Karpas-422 (cell line): ENCODE measurements around the gene GPR84. TPM values are rescaled to one million over a fixed set of nuclear protein-coding genes. Genes with fewer than 3 reads are reported as not detected.

ENCODE experiments used
- DNase-seq: peaks from one replicate; pipeline ENCODE4 v3.0.0-alpha.2; 2015
- H2AFZ ChIP-seq: fragments of 200-600 bp; sonication (generic); 2 replicates; pipeline ENCODE4 v1.6.1; 2014; ENCODE audit warnings: antibody characterized with exemption, low read length, mixed read lengths
- H3K27ac ChIP-seq: fragments of 200-600 bp; sonication (generic); 2 replicates; pipeline ENCODE4 v1.5.1; 2014; ENCODE audit warnings: mild to moderate bottlenecking, low read length, moderate library complexity
- H3K27me3 ChIP-seq: fragments of 200-600 bp; sonication (generic); 2 replicates; pipeline ENCODE4 v1.6.1; 2014; ENCODE audit warnings: low read length, mixed read lengths
- H3K36me3 ChIP-seq: fragments of 200-600 bp; sonication (generic); 2 replicates; pipeline ENCODE4 v1.6.1; 2014; ENCODE audit warnings: low read length, mixed read lengths; ENCODE audit not compliant: insufficient read depth
- H3K4me1 ChIP-seq: fragments of 200-600 bp; sonication (generic); 2 replicates; pipeline ENCODE4 v1.6.1; 2014; ENCODE audit warnings: mild to moderate bottlenecking, low read length, mixed read lengths
- H3K4me2 ChIP-seq: fragments of 200-600 bp; sonication (generic); 2 replicates; pipeline ENCODE4 v1.6.1; 2014; ENCODE audit warnings: low read length, low read depth, mild to moderate bottlenecking; ENCODE audit not compliant: poor library complexity, severe bottlenecking
- H3K4me3 ChIP-seq: fragments of 200-600 bp; sonication (generic); 2 replicates; pipeline ENCODE4 v1.5.1; 2014; ENCODE audit warnings: mild to moderate bottlenecking, antibody characterized with exemption, low read length, mixed read lengths
- H3K79me2 ChIP-seq: fragments of 200-600 bp; sonication (generic); 2 replicates; pipeline ENCODE4 v1.6.1; 2014; ENCODE audit warnings: mild to moderate bottlenecking, low read length, mixed read lengths
- H3K9ac ChIP-seq: fragments of 200-600 bp; sonication (generic); 2 replicates; pipeline ENCODE4 v1.6.0; 2014; ENCODE audit warnings: low read length
- H3K9me2 ChIP-seq: fragments of 200-600 bp; sonication (generic), shearing (Covaris generic); replicated peaks from 2 replicates; pipeline ENCODE4 v1.6.0; 2014; ENCODE audit warnings: mild to moderate bottlenecking, low read length, moderate library complexity; ENCODE audit not compliant: insufficient read depth
- H3K9me3 ChIP-seq: fragments of 300-700, 200-600 bp; sonication (generic); 2 replicates; pipeline ENCODE4 v1.6.1; 2014; ENCODE audit warnings: low read length, mixed read lengths
- H4K20me1 ChIP-seq: fragments of 200-600 bp; sonication (generic); 2 replicates; pipeline ENCODE4 v1.6.1; 2014; ENCODE audit warnings: mild to moderate bottlenecking, antibody characterized with exemption, low read length, low read depth; ENCODE audit not compliant: insufficient read depth
- total RNA-seq: library from RNA; depleted of rRNA; stranded (reverse); fragments of >200 nt; shearing (Covaris generic); gene quantifications from 2 replicates; pipeline ENCODE4 v1.2.3, GENCODE V29; 2014; ENCODE audit warnings: low replicate concordance

The GPR84 gene
- total RNA-seq, 1 experiment from 2014 or later, result not detected

- no peak overlapping the region for H3K27ac ChIP-seq
- peaks cover 6% of the 10 kb centered on the region for H3K4me1 ChIP-seq
- peaks cover 5% of the 10 kb centered on the region; the same call in 1 of the 2 replicates for H3K36me3 ChIP-seq
- H3K9ac ChIP-seq, result no peak overlapping the region
- H3K4me3 ChIP-seq, result no peak overlapping the region
- H3K4me2 ChIP-seq, result no peak overlapping the region
- H2AFZ ChIP-seq, result no peak overlapping the region
- no peak for DNase-seq
- H3K79me2 ChIP-seq, result peaks cover 15% of the 10 kb centered on the region
- no peaks in the 10 kb centered on the region for H3K9me2 ChIP-seq
- H3K27me3 ChIP-seq, result no peaks in the 10 kb centered on the region
- H4K20me1 ChIP-seq, result no peaks in the 10 kb centered on the region
- H3K9me3 ChIP-seq, result no peaks in the 10 kb centered on the region
These were observed 26.2 kb downstream of the GPR84 start for GRCh38 chr12:54337854-54338650.

- peaks cover 4% of the 10 kb centered on the region for H3K4me1 ChIP-seq
- H3K4me3 ChIP-seq, result no peak overlapping the region
- no peak for DNase-seq
- H3K79me2 ChIP-seq, result peaks cover 15% of the 10 kb centered on the region
- H3K9me3 ChIP-seq, result no peaks in the 10 kb centered on the region
- no peaks in the 10 kb centered on the region for H4K20me1 ChIP-seq
- no peak overlapping the region for H2AFZ ChIP-seq
- H3K27ac ChIP-seq, result no peak overlapping the region
- no peak overlapping the region for H3K4me2 ChIP-seq
- no peak overlapping the region for H3K9ac ChIP-seq
- no peaks in the 10 kb centered on the region for H3K27me3 ChIP-seq
- H3K36me3 ChIP-seq, result peaks cover 2% of the 10 kb centered on the region; the same call in 1 of the 2 replicates
- H3K9me2 ChIP-seq, result no peaks in the 10 kb centered on the region
These were observed 26.9 kb downstream of the GPR84 start for GRCh38 chr12:54337280-54337842.

- H3K4me1 ChIP-seq, result peaks cover 4% of the 10 kb centered on the region
- H3K9ac ChIP-seq, result no peak overlapping the region
- no peak overlapping the region for H3K4me3 ChIP-seq
- H2AFZ ChIP-seq, result no peak overlapping the region
- no peaks in the 10 kb centered on the region for H3K36me3 ChIP-seq
- no peaks in the 10 kb centered on the region for H3K9me3 ChIP-seq
- H4K20me1 ChIP-seq, result no peaks in the 10 kb centered on the region
- H3K9me2 ChIP-seq, result no peaks in the 10 kb centered on the region
- DNase-seq, result no peak
- no peaks in the 10 kb centered on the region for H3K27me3 ChIP-seq
- no peak overlapping the region for H3K27ac ChIP-seq
- no peak overlapping the region for H3K4me2 ChIP-seq
- H3K79me2 ChIP-seq, result peaks cover 33% of the 10 kb centered on the region
These were observed 30.8 kb downstream of the GPR84 start for GRCh38 chr12:54333420-54334034.

GRCh38 chr12:54331461-54331860, 32.8 kb downstream of the GPR84 start:
- H3K27ac ChIP-seq, result no peak overlapping the region
- no peak for DNase-seq
- no peak overlapping the region for H2AFZ ChIP-seq
- H3K79me2 ChIP-seq, result peaks cover 32% of the 10 kb centered on the region
- no peaks in the 10 kb centered on the region for H4K20me1 ChIP-seq
- no peaks in the 10 kb centered on the region for H3K9me3 ChIP-seq
- no peak overlapping the region for H3K9ac ChIP-seq
- no peak overlapping the region for H3K4me2 ChIP-seq
- H3K27me3 ChIP-seq, result no peaks in the 10 kb centered on the region
- H3K4me3 ChIP-seq, result no peak overlapping the region
- no peaks in the 10 kb centered on the region for H3K9me2 ChIP-seq
- peaks cover 7% of the 10 kb centered on the region for H3K4me1 ChIP-seq
- H3K36me3 ChIP-seq, result no peaks in the 10 kb centered on the region

GRCh38 chr12:54330442-54330841, 33.8 kb downstream of the GPR84 start:
- H4K20me1 ChIP-seq, result no peaks in the 10 kb centered on the region
- H3K9ac ChIP-seq, result no peak overlapping the region
- peaks cover 38% of the 10 kb centered on the region for H3K79me2 ChIP-seq
- no peaks in the 10 kb centered on the region for H3K36me3 ChIP-seq
- no peak overlapping the region for H2AFZ ChIP-seq
- H3K27ac ChIP-seq, result no peak overlapping the region
- no peaks in the 10 kb centered on the region for H3K9me2 ChIP-seq
- no peak overlapping the region for H3K4me2 ChIP-seq
- no peak for DNase-seq
- no peaks in the 10 kb centered on the region for H3K27me3 ChIP-seq
- H3K9me3 ChIP-seq, result no peaks in the 10 kb centered on the region
- H3K4me3 ChIP-seq, result no peak overlapping the region
- H3K4me1 ChIP-seq, result peaks cover 8% of the 10 kb centered on the region

- H3K9ac ChIP-seq, result no peak overlapping the region
- no peaks in the 10 kb centered on the region for H3K27me3 ChIP-seq
- no peaks in the 10 kb centered on the region for H3K36me3 ChIP-seq
- no peak overlapping the region for H3K27ac ChIP-seq
- no peak overlapping the region for H2AFZ ChIP-seq
- no peaks in the 10 kb centered on the region for H4K20me1 ChIP-seq
- no peak for DNase-seq
- H3K4me3 ChIP-seq, result no peak overlapping the region
- H3K9me3 ChIP-seq, result no peaks in the 10 kb centered on the region
- H3K79me2 ChIP-seq, result peaks cover 43% of the 10 kb centered on the region
- peaks cover 8% of the 10 kb centered on the region for H3K4me1 ChIP-seq
- H3K9me2 ChIP-seq, result no peaks in the 10 kb centered on the region
- H3K4me2 ChIP-seq, result no peak overlapping the region
These were observed 34.5 kb downstream of the GPR84 start for GRCh38 chr12:54329759-54330158.

- H2AFZ ChIP-seq, result no peak overlapping the region
- H3K4me2 ChIP-seq, result no peak overlapping the region
- no peak overlapping the region for H3K9ac ChIP-seq
- H3K27ac ChIP-seq, result no peak overlapping the region
- no peak overlapping the region for H3K4me3 ChIP-seq
- H3K9me3 ChIP-seq, result no peaks in the 10 kb centered on the region
- no peak for DNase-seq
- H3K27me3 ChIP-seq, result no peaks in the 10 kb centered on the region
- H3K9me2 ChIP-seq, result no peaks in the 10 kb centered on the region
- peaks cover 13% of the 10 kb centered on the region for H3K4me1 ChIP-seq
- H3K79me2 ChIP-seq, result peaks cover 43% of the 10 kb centered on the region
- H3K36me3 ChIP-seq, result no peaks in the 10 kb centered on the region
- H4K20me1 ChIP-seq, result no peaks in the 10 kb centered on the region
These were observed 35.5 kb downstream of the GPR84 start for GRCh38 chr12:54328595-54329337.
